Stimulated activated CD4-positive, alpha-beta T cell treated with anti-CD3 and anti-CD28 coated beads, Interleukin-15, amount 100 ng/mL, for 24 hours (primary cell): ENCODE data around the gene HACD2.
"Not testable (repeated sequence)": the region's sequence is repeated elsewhere in the genome, so short reads cannot be mapped to it uniquely, and the experiment has no call there.

Experiments used
- DNase-seq: peaks from one replicate; pipeline ENCODE4 v3.0.0-alpha.2; 2020

HACD2 gene, protein sequence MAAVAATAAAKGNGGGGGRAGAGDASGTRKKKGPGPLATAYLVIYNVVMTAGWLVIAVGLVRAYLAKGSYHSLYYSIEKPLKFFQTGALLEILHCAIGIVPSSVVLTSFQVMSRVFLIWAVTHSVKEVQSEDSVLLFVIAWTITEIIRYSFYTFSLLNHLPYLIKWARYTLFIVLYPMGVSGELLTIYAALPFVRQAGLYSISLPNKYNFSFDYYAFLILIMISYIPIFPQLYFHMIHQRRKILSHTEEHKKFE

DNA sequence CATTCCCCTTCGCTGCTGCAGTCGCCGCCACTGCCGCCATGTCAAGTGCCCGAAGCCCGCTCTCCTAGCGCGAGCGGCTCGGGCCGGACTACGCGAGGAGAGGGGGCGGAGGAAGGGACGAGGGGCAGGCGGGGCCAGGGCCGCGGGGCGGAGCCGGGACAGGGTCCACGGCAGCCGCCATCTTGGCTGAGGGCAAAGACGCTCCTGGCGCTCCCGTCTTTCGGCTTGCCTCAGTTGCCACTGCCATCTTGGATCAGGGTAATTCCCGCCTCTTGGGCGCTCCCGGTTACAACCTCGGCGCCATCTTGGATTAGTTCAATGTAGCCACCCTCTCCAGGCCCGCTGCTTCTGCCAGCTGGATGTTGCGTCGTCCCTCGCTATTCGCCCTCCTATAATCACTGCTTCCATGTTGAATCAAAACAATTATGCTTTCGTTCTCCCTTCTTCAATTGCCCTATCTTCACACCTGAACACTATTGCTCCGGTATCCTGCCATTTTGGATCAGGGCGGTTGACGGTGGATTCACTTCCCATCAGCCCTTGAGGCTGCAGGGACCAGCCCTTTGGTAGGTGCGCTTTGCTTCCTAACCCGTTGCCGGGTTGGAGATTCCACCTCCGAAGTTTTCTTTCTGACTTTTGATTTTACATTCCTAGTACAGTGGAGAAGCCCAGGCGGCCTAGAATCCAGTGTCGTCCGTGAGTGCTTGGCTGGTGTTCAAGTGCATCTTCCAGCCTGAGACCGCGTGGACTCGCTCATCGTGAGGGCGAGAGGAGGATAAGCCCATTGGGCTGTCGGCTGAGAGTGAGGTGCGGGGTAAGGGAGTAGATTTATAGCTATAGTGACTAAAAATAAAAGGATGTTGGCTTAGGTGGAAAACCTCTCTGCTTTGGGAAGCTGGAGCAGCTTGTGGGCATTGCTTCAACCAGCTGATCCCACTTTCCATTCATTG is at the start of gene HACD2:
Gene HACD2, minus strand, starts transcription at position 66 of the 950 bp plus-strand sequence. Its CDS starts 26 bp downstream, at position 40.
- peak; percentile 97 for DNase-seq

GRCh38 chr3:123634149-123635051 is 49.5 kb upstream of the HACD2 start:
- DNase-seq, result no peak

DNA sequence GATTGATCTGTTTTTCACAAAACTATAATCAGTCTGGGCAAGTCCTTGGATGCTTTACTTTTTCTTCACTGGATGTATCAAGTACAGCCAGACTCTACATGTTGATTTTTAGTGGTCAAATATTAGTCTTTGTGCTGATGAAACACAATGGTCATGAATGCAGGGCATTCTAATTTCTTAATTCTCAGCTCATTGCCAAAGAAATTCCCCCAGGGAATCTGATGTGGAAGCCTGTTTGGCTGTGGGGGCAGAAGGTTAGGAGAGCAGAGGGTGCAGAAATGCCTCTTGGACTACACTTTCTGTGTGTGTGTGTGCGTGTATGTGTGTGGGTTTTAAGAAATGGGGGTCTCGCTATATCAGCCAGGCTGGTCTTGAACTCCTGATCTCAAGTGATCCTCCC is 48.7 kb upstream of the HACD2 start:
- no peak for DNase-seq

GRCh38 chr3:123632161-123632655 is 47.4 kb upstream of the HACD2 start:
- DNase-seq, result no peak

DNA sequence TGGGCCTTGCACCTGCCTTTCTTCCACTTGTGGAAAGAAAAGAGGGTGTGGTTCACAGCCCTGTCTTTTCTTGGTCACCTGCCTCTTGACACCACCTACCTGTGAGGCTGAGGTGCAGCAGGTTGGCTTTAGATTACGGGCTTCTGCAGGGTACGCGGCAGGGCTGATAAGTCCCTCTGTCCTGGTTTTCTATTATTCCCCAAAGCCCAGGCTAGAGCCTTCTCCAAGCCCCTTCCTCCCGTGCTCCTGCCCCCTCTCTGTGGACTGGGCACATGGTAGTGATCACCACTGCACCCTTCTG is 44.8 kb upstream of the HACD2 start:
- no peak for DNase-seq

- no peak for DNase-seq
Measured at GRCh38 chr3:123628996-123629746, 44.3 kb upstream of the HACD2 start.

GRCh38 chr3:123627673-123628670 is 43.1 kb upstream of the HACD2 start:
- no peak for DNase-seq

GRCh38 chr3:123626881-123627280 is 42.0 kb upstream of the HACD2 start:
- no peak for DNase-seq

GRCh38 chr3:123624302-123624701 is 39.4 kb upstream of the HACD2 start:
- DNase-seq, result no peak

GRCh38 chr3:123623346-123623880 is 38.6 kb upstream of the HACD2 start:
- no peak for DNase-seq

- no peak for DNase-seq
Measured at GRCh38 chr3:123622766-123623165, 37.9 kb upstream of the HACD2 start.

DNA sequence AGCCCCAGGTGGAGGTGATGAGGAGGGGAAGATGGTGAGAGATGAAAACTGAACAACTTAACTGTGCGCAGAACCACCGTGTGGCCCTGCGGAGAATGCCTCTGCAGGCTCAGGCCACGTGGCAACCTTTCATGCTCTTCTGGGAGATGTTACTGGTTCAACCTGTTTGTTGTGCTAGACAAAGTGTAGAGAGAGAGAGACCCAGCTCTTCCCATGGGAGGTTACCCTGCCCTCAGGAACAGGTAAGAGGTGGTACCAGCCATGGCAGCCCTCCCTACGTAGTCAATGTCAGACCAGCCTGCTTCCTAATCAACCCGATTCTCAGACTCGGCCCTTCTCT is 37.0 kb upstream of the HACD2 start:
- no peak for DNase-seq

- DNase-seq, result no peak
Measured at GRCh38 chr3:123621186-123621849, 36.5 kb upstream of the HACD2 start.

GRCh38 chr3:123620343-123620742 is 35.5 kb upstream of the HACD2 start:
- no peak for DNase-seq

GRCh38 chr3:123618768-123619484 is 34.1 kb upstream of the HACD2 start:
- no peak for DNase-seq

DNA sequence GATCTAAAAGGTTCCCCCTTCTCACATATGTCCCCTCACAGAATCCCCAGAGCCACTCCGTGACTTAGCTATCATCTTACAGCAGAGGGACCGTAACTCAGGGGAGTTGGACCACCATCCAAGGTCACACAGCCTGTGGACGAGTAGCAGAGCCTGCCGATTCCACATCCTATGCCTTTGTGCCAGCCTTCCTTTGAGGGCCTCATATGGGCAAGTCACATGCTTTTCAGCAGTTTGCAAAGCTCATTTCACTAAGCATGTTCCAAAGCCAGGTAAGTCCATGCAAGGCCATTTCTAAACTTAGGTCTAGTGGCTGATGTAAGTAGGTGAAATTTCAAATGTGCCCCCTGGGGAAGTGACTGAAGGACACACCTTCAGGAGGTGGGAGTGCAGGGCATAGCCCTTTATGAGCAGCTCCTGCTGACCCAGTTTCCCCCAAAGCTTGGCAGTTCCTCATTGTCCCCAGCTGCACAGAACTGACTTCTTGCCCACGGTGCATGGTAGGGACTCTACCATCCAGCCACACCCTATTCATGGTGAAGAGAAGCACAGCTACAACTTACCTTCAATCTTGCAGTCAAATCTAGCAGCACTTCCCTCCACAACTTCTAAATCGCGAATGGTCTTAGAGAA is 33.3 kb upstream of the HACD2 start:
- DNase-seq, result no peak

- no peak for DNase-seq
Measured at GRCh38 chr3:123616593-123616992, 31.7 kb upstream of the HACD2 start.

GRCh38 chr3:123613543-123613942 is 28.7 kb upstream of the HACD2 start:
- DNase-seq, result no peak

GRCh38 chr3:123611674-123612073 is 26.8 kb upstream of the HACD2 start:
- not testable (repeated sequence) for DNase-seq
